ENCODE measurements around the gene PHOSPHO2. TPM values are rescaled to one million over a fixed set of nuclear protein-coding genes. Genes with fewer than 3 reads are reported as not detected.
A peak's percentile ranks its signal among the peaks of the same experiment; 100 is the strongest.

The PHOSPHO2 gene
- total and polyA plus RNA-seq, 9 of the 15 experiments (the other 6 are each of a cell fraction or from before 2014, with no cell fraction given): 7.8 to 19.1 (median 11.7) TPM

- peak; percentile 91 for TF ChIP-seq ZFP1 (CRISPR knock-in tag; IDR thresholded peaks at IDR 0.05)
- TF ChIP-seq EWSR1 (IDR thresholded peaks at IDR 0.05; ENCODE audit: borderline replicate concordance, low read depth, partially characterized antibody): no peak
- peak; percentile 97 for TF ChIP-seq NFIC (IDR thresholded peaks at IDR 0.05)
- no peak for TF ChIP-seq FIP1L1 (IDR thresholded peaks at IDR 0.05; ENCODE audit: low read depth, low read length, poor library complexity, severe bottlenecking)
- TF ChIP-seq POLR2G (IDR thresholded peaks at IDR 0.05; ENCODE audit: low read depth, low read length): no peak
- TF ChIP-seq ZC3H4 (CRISPR knock-in tag; IDR thresholded peaks at IDR 0.05; ENCODE audit: borderline replicate concordance): no peak
- TF ChIP-seq ZNF175 (CRISPR knock-in tag; IDR thresholded peaks at IDR 0.05; ENCODE audit: low read depth): peak; percentile 100
- TF ChIP-seq PTRF (tag; IDR thresholded peaks at IDR 0.05): peak; percentile 99
- peak; percentile 75; the same call in 1 of the 2 replicates for TF ChIP-seq PHTF2 (CRISPR knock-in tag; IDR thresholded peaks at IDR 0.05)
- TF ChIP-seq ZNF398 (CRISPR knock-in tag; IDR thresholded peaks at IDR 0.05): peak; percentile 94
- TF ChIP-seq ZNF830 (CRISPR knock-in tag; IDR thresholded peaks at IDR 0.05): peak; percentile 73; the same call in 1 of the 2 replicates
- peak; percentile 97 for TF ChIP-seq ZNF79 (CRISPR knock-in tag; IDR thresholded peaks at IDR 0.05; ENCODE audit: low read depth)
- no peak for TF ChIP-seq KDM1A (IDR thresholded peaks at IDR 0.05)
- peak; percentile 87 for TF ChIP-seq ZNF561 (CRISPR knock-in tag; conservative IDR thresholded peaks at IDR 0.05)
- TF ChIP-seq NFYB (IDR thresholded peaks at IDR 0.05; ENCODE audit: extremely low read depth, insufficient read length): no peak
- peak; percentile 98 for TF ChIP-seq ZBTB26 (CRISPR knock-in tag; IDR thresholded peaks at IDR 0.05)
- TF ChIP-seq ZNF197 (CRISPR knock-in tag; IDR thresholded peaks at IDR 0.05; ENCODE audit: low read depth): peak; percentile 99
- TF ChIP-seq GABPB2 (CRISPR knock-in tag; conservative IDR thresholded peaks at IDR 0.05): peak; percentile 92
- peak; percentile 100 for TF ChIP-seq ZNF644 (tag; IDR thresholded peaks at IDR 0.05; ENCODE audit: low read depth)
- peak; percentile 97 for TF ChIP-seq NR2F6 (CRISPR knock-in tag; IDR thresholded peaks at IDR 0.05)
- 0 out of 2 replicates have a peak, but pooled peaks have one; percentile 47 for TF ChIP-seq MTA3 (IDR thresholded peaks at IDR 0.05; ENCODE audit: borderline replicate concordance)
- TF ChIP-seq E2F6 (IDR thresholded peaks at IDR 0.05; ENCODE audit: borderline replicate concordance in 1 of 2, extremely low read depth in 1 of 2, insufficient read depth in 1 of 2, insufficient read length in 1 of 2, low read depth in 1 of 2, low read length in 1 of 2, poor library complexity in 1 of 2, severe bottlenecking in 1 of 2): no peak
- no peak for TF ChIP-seq FOXA1 (IDR thresholded peaks at IDR 0.05; ENCODE audit: borderline replicate concordance)
- TF ChIP-seq U2AF2 (optimal IDR thresholded peaks at IDR 0.05; ENCODE audit: low read depth, low read length): no peak
These were observed 17.7 kb downstream of the PHOSPHO2 start (continued) for GRCh38 chr2:169711751-169712509.
